Stimulated activated CD4-positive, alpha-beta T cell treated with anti-CD3 and anti-CD28 coated beads, TNF-alpha, amount 100 ng/mL, for 24 hours (primary cell): ENCODE data around the gene CFL1.
"Not testable (repeated sequence)": the region's sequence is repeated elsewhere in the genome, so short reads cannot be mapped to it uniquely, and the experiment has no call there.

ENCODE experiments used
- DNase-seq, 3 experiments: peaks; one replicate each; pipeline ENCODE4 v3.0.0-alpha.2; 2020; ENCODE audit warnings: low read depth in 3 of 3

CFL1 gene

GRCh38 chr11:65842144-65842543 is 15.8 kb downstream of the CFL1 start:
- DNase-seq, result no peak

GRCh38 chr11:65834202-65834601 is 23.8 kb downstream of the CFL1 start:
- DNase-seq, result no peak

GRCh38 chr11:65833297-65834030 is 24.5 kb downstream of the CFL1 start, which contains the start of gene SNX32:
TSS of gene SNX32 (plus strand) at chr11:65833963. CDS start at chr11:65834066, 103 bp downstream.
- DNase-seq, result peak; percentile 91 to 96 (median 93)

DNA sequence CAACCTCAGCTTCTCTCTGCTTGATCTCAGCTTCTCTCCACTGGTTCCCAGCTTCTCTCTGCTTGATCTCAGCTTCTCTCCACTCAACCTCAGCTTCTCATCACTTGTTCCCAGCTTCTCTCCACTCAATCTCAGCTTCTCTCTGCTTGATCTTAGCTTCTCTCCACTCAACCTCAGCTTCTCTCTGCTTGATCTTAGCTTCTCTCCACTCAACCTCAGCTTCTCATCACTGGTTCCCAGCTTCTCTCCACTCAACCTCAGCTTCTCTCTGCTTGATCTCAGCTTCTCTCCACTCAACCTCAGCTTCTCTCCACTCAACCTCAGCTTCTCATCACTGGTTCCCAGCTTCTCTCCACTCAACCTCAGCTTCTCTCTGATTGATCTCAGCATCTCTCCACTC is 25.7 kb downstream of the CFL1 start:
- DNase-seq, result not testable (repeated sequence)

DNA sequence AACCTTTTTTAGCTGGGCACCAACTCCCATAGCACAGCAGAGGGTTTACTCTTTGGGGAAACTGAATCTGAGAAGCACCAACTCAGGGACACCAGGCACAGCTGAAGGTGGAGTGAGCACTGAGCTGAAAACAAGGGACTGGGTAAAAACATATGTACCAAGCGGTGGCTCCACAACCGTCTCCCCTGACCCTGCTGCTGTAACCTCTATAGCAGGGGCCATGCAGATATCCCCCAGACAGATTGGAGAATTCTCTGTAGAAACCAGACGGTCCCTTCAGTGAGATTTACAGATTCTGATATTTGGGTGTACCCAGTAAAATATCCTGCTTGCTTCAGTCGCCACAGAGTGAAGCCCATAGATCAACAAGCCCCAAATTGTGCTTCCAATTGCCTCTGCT is 28.5 kb downstream of the CFL1 start:
- no peak for DNase-seq

DNA sequence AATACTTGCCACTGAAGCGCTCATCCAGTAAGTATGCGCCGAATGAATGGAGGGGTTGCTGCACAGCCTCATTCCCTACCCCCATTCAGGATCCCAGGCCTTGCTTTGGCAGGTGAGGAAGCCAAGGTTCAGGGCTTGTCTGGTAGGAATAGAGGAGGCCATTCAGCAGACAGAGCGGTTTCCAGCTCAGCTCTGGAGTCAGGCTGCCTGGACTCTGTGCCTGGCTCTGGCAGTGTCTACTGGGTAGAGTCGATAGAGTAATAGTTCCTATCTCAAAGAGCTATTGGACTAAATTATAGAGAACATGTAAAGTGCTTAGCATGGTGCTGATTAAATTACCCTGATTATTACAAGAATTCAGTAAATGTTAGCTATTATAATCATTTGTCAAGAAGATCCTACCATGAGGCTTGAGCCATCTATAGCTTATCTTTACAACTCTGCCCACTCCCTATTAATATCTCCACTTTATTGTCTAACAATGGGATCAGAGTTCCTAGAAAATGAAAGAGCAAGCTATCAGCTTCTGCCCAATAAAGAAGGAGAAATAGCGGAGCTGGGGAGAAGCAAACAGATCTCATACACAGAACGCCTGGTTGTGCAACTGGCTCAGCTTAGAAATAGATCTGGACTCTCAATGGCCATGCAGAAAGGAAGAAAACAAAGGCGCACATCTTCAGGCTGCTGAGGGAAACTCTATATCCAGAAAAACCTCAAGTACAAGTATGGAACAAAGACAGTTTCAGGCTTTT is 30.8 kb downstream of the CFL1 start:
- no peak for DNase-seq

DNA sequence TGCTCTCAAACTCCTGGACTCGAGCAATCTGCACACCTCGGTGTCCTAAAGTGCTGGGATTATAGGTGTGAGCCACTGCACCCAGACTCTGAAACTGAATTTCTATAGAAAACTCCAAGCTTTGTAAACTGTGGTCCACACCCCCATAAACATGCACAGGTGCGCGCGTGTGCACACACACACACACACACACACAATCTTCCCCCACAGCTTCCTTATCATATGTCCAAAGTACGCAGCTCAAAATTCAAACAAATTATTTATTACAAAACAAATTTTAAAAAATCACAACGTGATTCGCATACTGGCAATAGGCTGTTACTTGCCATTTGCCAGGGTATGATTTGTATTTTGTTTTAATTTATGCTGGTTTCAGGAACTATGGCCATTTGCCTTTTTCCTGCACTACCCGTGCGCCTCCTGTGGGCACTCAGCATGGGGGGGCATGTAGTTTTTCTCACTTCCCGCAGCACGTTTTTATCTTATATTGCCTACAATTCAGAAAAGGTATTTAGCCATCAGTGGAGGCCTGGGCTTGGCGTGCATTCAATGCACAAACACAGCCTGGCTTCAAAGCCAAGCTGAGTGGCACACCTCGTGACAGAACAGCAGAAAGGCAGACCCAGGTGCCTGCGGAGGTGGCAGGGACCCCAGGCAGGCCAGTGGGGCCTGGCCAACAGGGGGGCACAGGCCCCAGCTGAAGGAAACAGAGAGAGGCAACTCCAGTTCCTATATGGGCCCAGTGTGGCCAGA is 35.0 kb downstream of the CFL1 start:
- DNase-seq, result no peak

DNA sequence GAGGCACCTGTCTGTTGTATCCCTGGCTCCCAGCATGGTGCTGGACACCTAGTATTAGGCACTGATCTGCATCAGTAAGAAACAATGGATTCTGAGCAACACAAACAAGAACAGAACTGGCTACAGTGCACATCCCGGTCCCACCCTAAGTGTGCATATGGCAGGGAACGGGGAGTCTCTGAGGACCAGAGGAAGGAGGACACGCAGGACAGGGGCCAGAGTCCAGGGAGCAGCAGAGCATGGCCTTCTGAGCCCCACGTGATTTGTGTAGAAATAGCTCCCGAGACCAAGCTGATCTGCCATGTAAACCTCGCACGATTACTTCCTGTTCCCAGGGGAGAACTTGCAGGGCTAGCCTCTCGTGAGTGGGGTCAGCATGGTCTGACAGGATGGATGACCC is 36.9 kb downstream of the CFL1 start:
- DNase-seq, result no peak

DNA sequence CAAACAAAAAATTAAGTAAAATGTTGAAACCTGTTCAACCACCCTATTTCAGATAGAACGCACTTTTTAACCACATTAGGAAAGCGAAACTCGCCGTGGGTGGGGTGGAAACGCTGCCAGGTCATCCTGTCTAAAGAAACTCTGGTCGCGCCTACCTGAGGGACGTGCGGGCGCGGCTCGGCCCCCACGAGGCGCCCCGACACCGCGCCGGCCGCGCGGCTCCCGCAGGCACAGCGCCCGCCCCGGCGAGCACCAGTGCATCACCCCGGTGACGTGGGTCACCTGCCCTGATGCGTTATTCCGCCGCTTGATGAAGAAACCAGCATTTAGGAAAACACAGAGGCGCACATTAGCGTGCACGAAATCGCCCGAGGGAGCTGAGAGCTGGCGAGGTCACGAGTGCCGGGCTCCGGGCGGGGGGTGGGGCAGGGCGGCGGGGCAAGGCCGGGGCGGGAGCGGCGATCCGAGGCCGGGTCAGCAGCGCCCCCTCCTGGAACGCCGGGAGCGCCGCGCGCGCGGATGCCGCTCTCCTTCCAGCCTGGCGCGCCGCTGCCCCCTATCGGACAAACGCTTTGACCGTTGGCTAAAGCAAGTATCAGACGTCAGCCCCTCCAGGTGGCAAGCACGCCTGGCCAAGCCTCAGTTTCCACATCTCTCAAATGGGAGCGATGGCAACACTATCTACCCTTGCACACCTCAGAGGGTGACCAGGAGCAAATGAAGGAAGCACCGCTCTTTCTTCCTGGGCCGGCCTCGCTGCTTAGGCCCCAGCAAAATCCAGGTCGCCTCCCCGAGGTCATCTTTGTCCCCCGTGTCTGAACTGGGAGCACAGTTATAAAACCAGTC is 39.9 kb downstream of the CFL1 start:
- DNase-seq, result peak; percentile 85 to 94 (median 91)

DNA sequence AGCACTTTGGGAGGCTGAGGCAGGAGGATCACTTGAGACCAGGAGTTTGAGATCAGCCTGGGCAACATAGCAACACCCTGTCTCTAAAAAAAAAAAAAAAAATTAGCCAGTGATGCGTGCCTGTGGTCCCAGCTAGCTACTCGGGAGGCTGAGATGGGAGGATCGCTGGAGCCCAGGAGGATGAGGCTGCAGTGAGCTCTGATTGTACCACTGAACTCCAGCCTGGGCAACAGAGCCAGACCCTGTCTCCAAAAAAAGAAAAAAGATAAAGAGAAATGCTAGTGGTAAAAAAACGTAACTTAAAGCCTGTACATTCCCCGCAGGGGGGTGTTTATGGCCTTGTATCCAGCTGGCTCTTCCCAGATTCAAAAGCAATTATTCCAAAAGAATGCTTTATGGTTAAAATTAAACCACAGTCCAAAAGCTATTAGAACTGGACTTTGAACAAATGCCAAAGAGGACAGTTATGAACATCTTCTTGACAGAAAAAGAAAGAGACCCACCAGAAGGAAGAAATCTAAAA is 40.6 kb downstream of the CFL1 start:
- no peak for DNase-seq

DNA sequence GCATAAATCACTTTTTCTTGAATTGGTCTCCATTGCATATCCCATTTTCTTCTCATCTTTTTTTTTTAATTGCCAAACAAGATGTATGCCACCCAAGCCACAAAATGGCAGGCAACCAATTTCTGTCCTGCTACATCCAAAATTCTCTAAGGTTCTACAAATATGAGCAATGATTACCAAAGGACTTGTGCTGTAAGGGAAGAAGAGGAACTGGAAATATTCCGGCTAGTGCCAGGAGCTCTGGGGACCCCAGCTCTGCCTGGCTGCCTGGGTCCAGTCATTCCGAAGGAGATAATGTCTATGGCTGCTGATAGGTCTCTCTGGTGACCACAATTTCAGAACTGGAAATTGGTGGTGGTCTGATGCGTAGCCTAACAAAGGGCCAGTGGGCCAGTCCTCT is 41.3 kb downstream of the CFL1 start:
- no peak for DNase-seq

DNA sequence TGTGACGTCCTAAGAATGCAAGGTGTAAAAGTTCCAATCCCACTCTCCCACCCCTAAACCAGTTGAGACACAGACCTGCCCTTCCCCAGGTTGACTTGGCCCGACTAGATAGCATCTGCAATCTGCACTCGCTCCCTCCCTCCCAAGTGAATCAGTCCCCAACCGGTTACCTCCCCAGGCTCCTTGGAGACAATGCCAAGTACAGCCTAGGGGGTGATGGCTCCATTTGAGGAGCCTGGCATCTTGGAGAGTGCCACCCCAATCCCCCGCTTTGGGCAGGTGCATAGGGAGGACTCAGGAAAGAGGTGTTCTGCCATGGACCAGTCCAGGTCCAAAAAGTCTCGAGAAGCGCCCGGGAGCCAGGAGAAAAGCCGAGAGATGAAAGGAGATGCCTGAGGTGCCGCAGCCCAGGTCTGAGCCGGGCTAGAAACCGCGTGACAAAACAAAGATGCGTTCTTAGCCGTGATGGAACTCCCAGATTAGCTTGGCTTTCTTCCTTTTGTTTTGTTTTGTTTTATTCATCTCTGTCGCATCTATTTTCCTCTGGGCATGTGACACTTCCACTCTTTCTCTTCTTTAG is 42.9 kb downstream of the CFL1 start:
- no peak for DNase-seq

GRCh38 chr11:65814131-65814985 is 43.6 kb downstream of the CFL1 start:
- no peak for DNase-seq

GRCh38 chr11:65811764-65812475 is 46.1 kb downstream of the CFL1 start:
- no peak for DNase-seq

DNA sequence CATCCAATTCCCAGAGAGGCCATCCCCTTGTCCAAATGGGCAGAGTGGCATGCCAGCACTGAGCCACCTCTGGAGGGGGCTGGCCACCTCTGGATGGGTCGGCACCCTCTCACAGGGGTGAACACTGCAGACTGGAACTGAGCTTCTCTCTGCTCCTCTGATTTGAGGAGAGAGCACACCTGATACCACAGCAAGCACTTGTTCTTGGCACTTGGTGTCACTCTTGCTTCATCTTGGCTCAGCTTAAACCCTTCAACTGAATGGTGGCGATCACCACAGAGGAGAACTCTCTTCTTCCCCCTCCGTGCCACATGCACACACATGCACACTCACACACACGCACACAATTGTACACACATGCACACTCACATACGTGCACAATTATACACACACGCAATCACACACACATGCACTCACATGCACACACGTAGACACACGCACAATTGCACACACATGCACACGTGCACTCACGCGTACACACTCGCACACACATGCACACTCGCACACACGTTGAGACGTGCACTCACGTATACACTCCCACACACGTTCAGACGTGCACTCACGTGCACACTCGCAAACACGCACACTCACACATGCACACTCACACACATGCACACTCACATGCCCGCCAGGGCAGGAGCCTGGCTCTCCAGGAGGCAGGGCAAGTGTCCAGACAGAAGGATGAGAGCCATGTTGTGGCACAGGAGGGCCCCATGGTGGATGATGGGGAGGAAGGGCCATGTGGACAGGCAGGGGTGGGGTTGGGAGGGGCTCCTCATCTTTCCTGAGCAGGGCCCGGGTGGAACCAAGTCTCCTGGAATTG is 47.7 kb downstream of the CFL1 start:
- no peak for DNase-seq

- DNase-seq, result no peak
Observed at GRCh38 chr11:65809496-65809895, 48.5 kb downstream of the CFL1 start.

DNA sequence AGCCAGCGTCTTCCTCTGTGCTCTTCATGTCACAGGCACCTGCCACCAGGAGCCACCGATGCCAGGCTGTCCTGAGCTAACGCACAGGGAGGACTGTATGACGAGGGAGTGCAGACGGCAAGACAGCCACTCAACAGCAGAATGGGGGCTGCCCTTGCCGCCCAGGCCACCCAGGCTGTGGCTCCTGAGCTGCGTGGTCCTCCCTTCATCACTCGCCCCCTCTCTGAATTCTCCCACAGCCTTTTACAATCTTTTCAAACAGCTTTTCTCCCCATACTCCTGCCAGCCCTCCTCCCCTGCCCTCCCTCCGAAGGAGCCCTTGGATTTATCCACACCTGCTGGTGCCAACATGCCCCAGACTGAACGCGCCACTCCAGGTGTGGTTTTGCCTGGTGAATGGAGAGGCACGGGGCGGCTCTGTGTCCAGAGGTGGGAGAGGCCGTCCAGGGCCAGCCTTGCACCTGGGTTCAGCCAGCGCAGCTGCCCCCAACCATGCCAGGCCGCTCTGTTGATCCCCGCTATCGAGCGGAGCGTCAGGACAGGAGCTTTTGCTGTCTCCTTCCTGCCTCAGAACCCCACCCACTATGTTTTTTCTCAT is 49.1 kb downstream of the CFL1 start:
- DNase-seq, result no peak

- DNase-seq, result no peak
Observed at GRCh38 chr11:65806979-65807378, 51.0 kb downstream of the CFL1 start.
